Measurements from ENCODE around the gene TOM1L2.

The TOM1L2 gene

DNA sequence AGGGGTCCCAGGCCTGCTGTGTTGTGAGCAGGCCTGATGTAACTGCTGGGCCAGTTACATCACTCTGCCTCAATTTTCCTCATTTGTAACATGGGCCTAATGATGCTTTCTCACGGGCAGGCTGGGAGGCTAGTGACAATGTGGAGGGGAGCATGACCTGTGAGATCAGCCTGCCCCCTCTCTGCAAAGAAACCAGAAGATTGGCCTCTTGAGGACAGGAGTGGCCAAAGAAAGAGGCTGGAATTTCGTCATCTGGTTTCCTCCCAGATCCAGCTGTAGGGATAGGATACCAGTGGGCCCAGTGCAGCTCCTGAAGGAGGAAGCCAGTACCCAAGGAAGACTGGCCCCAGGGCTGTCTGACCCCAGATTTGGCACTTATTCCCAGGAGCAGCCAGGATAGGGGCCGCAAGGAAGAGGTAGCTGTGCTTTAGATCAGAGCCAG is 134.8 kb downstream of the TOM1L2 start:
- FAIRE-seq (no peak), DNase-seq (ENCODE audit: low spot score) (no peak)

DNA sequence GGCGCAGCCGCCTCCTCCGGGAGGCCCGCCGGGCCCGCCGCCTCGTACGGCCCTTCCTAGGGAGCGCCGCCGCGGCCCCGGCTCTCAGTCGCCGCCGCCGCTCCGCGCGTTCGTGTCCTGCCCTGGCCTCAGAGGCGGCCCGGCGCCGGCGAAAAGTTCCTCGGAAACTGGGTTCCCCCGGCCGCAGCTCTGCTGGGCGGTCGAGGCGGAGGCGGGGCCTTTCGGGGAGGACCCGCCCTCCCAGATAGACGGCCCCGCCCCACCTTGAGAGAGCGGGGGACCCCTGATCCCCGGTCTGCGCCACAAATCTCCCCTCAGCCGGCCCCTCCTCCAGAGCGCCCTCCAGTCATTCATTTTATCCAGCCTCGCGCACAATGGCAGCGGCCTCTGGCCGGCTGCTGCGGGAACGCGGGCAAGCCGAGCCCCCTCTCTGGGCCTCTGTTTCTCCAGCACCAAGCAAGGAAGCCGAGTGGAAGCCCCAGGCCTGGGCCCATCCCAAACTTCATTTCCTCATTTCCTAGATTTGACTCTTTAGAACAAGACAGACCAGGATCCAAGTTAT is 135.3 kb downstream of the TOM1L2 start, which contains the start of gene SREBF1:
SREBF1 (minus strand) TSS at position 169 of the 562 bp plus-strand sequence. CDS start 169 bp downstream, outside the sequence.
- DNase-seq (ENCODE audit: low spot score) (peak; percentile 72), FAIRE-seq (no peak)

DNA sequence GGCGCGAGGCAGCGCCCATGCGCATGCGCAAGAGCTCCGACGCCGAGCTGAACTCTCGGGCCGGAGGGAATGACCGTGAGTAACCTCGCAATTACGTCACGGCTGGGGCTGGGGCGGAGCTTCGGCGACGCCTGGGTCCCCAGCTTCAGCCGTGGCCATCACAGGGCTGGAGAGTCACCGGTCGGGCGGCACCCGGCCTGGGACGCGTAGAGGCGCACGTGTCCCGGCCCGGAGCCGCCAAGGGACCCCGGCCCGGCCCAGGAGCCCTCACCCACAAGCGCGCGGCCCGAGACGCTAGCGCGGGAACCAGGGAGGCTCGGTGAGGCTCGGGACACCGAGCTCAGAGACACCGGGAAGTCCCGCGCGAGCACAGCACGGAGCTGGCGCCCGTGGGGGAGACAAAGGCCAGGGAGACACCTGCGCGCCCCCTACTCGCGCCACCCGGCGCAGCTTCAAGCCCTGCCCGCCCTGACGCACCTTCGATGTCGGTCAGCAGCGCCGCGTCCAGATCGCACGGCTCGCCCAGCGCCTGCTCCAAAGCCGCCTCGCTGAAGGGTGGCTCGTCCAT is 135.9 kb downstream of the TOM1L2 start:
- peak; percentile 74 for FAIRE-seq
- DNase-seq (ENCODE audit: low spot score): peak; percentile 96

DNA sequence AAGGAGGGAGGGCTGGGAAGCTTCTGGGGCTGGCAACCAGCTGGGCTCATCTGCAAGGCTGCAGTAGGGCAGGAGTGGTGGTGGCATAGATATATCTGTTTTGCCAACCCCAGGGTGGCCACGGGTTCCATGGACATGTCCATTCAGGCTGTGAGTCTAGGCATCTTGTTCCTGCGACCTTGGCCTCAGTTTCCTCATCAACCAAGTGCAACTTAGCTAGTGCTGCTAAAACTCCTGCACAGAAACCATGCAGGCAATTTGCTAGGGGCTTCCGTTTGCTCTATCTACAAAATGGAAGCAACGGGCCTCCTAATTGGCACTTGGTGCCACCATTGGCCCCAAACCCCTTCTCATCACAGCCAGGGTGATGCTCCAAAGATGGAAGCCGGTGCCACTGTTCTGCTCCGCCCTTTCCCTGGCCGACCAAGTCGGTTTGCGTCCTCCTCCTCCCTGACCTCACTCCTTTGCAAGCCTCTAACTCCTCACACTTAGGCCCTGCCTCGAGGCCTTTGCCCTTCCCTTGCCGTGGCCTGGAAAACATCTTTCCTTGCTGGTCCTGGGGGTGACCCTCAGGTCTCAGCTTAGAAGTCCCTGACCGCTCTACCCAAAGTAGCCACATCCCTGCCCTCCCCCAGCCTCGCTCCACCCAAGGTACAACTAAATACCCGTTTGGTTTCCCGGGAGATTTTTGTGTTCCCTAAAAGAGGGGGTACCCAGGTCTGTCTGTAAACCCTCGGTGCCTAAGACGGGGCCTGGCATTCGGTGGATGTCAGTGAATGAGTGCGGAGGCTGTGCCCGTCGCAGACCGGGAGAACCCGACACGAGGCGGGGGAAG is 136.6 kb downstream of the TOM1L2 start:
- no peak for FAIRE-seq
- no peak for DNase-seq (ENCODE audit: low spot score)

DNA sequence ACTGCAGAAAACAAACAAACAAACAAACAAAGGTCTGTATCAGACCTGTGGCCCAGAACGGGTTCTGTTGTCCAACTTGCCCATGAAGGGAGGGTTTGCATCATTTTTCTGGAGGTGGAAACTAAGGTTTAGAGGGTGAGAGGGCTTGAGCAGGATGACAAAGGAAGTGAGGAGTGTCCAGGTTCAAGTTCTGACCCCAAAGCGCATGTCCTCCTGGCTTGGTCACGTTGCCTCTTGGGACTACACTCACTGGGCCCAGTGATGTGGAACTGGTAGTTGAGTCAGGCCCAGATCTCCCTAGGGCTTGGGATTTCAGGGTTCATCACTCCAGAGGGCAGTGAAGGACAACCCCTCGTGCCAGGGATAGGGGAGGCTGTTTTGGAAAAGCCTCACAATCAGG is 137.2 kb downstream of the TOM1L2 start:
- FAIRE-seq: no peak

DNA sequence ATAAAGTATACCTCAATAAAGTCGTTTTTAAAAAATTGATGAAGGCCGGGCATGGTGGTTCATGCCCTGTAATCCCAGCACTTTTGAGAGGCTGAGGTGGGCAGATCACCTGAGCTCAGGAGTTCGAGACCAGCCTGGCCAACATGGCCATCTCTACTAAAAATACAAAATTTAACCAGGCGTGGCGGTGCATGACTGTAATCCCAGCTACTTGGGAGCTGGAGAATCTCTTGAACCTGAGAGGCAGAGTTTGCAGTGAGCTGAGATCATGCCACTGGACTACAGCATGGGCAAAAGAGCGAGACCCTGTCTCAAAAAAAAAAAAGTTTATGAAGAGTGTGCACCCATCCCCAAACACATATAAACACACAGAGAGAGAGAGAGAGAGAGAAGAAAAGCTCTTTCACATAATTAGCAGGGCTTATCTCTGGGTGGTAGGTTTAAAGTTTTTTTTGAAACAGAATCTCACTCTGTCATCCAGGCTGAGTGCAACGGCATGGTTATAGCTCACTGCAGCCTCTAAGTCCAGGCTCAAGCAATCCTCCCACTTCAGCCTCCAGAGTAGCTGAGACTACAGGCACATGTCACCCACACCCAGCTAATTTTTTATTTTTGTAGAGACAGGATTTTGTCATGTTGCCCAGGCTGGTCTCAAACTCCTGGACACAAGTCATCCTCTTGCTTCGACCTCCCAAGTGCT is 138.4 kb downstream of the TOM1L2 start:
- FAIRE-seq: no peak

More for the DNA sequence above, 137.2 kb downstream of the TOM1L2 start:
- DNase-seq (ENCODE audit: low spot score): no peak

DNA sequence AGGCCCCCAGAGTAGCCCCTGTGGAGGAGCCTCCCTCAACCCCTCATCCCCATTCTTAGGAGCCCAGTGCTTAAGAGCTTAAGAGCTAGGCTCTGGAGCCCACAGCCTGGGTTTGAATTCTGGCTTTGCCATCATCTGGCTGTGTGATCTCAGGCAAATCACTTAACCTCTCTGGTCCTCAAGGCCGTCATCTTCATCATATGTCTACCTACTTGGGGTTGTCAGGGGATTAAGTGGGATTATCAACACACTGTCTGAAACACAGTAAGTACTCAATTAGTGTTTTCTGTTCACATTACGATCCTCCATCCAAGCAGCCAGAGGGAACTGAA is 140.2 kb downstream of the TOM1L2 start:
- FAIRE-seq: no peak

More for the DNA sequence above, 138.4 kb downstream of the TOM1L2 start:
- DNase-seq (ENCODE audit: low spot score): no peak

DNA sequence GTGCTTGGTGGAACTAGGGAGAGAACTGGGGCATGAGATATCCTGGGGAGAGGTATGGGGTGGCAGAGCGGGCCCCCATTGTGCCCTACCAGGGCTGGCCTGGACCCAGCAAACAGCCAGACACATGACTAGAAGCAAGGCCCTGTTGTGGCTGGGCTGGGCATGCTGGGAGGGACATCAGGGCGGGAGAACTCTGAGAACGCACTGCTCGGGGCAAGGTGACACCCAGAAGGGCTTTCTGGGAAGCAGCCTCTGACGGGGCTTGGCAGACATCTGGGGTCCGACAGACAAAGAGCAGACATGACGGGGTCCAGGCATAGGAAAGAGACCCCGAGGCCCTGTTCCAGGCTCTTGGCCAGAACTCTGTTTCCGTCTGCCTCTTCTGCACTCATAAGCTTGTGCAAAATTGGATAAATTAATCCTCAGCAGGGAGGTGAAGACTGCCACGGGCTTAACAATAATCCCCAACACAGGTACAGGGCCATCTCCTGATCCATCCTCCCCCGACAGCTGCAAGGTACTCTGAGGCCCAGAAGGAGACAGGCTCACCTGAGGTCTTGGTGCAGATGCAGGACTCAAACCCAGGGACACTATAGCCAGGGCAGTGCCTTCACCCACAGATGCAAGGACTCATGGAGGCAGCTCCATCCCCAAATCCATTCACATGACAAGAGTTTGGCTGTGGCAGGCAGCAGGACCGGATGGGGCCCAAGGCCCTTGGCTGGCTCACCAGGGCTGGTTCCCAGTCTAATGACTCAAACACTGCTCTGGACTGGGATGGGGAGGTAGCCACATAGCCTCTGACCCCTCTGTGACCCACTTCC is 140.8 kb downstream of the TOM1L2 start:
- FAIRE-seq (no peak), DNase-seq (ENCODE audit: low spot score) (no peak)

More for the DNA sequence above, 140.2 kb downstream of the TOM1L2 start:
- no peak for DNase-seq (ENCODE audit: low spot score)

DNA sequence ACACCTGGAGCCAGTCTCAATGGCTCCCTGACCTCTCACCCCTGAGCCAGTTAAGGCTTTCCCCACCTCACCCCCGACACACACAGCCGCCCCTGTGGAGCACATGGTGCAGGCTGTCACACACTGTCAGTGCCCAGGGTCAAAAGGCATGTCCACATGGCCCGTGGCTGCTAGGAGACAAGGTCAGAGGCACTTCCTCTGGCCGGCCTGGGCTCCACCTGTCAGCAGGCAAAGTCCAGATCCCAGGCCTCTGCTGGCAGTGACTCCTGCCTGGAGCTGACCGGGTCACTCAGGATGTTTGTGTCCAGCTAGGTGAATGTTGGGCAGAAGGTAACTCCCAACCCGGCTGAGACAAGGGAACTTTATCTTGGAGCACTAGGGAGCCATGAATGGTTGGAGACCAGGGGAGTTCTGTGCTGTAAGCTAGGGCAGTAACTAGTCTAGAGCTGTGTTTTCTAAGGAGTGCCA is 141.4 kb downstream of the TOM1L2 start:
- no peak for DNase-seq (ENCODE audit: low spot score)
- no peak for FAIRE-seq

DNA sequence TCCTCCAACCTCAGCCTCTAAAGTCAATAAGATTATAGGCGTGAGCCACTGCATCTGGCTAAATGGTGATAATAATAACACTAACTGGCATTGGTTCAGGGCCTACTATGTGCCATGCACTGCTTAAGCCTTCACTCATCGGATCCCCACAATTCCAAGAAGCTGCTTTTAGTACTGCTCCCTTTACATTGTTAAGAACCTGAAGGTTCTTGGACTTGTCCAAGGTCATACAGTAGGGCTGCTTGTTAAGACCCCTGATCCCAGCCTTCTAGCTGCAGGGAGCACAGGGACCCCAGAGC is 142.0 kb downstream of the TOM1L2 start:
- FAIRE-seq: no peak
- no peak for DNase-seq (ENCODE audit: low spot score)

DNA sequence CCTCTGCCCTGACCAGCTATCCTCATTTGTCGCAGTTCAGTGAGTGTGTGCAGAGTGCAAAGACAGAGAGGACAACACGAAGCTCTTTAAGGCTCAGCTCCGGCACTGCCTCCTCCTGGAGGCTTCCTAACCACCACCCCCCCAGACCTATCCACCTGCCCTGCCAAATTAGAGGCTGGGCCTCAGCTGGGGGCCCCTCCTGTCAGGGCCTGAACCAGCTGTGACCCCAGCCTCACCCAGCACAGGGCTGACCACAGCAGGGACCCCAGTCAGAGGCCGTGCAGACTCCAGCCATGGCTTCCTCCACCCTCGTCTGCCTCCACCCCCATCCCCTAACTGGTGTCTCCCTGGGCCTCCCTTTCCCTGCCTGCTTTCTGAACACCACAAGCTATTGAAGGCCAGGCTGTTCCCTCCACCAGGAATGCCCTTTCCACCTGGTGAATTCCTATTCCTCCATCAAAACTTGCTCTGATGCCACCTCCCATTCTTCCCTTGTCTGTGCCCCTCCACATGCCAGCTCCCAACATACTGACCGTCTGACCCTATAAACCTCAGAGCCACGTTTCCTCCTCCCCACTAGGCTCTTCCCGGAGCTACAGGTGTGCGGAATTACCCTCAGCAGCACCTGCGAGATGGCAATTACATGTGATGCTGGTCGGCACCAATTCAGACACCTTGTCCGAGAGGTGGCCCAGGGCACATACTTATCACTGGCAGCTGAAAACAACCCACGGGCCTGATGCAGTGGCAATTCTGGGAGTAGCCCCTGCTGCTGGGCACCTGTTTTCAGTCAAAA is 144.2 kb downstream of the TOM1L2 start:
- no peak for DNase-seq (ENCODE audit: low spot score)
- FAIRE-seq: no peak

DNA sequence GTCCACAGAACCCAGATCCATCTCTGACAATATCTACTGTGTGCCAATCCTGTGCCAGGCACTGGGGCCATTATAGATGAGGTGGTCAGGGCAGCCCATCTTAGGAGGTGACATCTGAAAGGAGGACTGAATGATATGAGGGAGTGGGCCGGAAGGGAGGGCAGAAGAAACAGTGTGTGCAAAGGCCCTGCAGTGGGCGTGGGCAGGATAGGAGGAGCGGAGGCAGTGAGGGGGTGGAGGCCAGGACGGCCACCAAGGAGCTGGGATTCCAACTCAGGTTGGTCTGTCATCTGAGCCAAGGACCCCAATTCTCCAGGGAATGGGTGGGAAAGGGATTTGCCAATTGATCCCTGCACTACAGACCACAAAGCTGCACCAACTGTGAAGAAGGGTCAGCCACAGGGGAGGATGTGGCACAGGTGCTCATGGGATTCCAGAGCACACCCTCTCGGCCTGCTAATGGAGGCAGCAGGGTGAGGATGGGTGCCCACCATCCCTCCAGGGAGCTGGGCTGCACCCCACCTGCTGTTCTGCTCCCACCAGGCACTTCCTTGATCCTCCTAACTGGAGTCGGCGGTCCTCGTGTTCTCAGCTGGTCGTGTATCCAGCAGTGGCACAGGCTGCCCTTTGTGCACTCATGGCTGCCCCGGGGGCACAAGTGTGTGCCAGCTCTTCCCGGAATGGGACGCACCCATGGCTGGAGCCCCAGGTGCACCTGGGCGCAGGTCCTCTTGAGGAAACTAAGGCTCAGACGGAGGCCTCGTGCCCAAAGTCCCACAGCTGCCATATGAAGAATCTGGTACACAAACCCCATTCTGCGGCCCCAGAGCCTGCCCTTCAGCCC is 145.0 kb downstream of the TOM1L2 start:
- no peak for DNase-seq (ENCODE audit: low spot score)
- no peak for FAIRE-seq

DNA sequence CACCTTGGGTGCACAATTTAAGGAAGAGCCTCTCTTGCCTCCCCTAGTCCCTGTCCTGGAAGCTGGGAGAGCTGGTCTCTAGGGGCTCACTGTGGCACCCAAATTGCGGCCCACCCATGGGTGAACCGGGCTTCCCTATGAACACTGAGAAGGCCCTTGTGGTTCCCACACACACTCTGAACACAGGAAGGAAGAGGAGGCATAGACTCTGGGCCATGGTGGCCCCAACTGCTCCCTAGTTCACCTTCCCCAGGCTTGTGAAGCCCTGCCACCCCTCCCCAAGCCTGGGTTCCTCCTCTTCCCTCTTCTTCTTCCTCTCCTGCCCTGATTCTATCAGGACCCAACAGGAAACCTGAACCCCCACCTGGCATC is 145.9 kb downstream of the TOM1L2 start:
- FAIRE-seq (no peak), DNase-seq (ENCODE audit: low spot score) (no peak)

DNA sequence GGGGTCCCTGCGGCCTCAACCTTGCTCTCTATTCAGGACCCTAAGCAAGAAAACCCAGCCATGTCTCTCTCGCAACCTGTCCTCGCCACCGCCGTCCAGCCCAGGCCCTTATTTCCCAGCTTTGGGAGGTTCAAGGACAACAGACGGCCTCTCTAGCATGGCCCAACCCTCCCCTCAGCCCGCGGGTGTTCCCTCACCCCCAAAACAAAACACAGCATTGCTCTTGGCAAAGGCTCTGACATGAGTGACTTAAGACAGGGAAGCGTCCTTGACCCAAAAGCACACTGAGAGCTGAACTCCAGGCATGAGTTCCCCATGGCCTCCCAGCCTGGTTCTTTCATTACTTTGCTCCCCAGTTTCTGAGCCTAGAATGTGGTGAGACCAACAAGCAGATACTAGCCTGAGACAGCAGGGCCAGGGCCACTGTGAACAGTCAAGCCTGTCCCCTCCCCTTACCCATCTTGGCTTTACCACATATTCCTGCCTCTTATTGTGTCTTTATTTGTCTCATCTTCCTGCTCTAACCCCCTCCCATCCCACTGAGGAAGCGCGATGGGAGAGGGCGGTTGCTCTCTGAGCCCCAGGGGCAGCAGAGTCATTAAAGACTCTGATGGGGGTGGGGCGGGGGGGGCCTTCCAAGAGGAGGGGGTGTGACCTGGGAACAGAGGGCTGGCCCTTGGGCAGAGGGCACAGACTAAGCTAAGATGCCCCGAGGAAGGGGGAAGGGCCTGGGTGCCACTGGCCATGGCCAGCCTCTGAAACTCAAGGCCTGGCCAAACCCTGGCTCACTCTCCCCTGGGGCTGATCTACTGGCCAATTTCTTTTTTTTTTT is 147.2 kb downstream of the TOM1L2 start:
- FAIRE-seq: no peak
- no peak for DNase-seq (ENCODE audit: low spot score)

DNA sequence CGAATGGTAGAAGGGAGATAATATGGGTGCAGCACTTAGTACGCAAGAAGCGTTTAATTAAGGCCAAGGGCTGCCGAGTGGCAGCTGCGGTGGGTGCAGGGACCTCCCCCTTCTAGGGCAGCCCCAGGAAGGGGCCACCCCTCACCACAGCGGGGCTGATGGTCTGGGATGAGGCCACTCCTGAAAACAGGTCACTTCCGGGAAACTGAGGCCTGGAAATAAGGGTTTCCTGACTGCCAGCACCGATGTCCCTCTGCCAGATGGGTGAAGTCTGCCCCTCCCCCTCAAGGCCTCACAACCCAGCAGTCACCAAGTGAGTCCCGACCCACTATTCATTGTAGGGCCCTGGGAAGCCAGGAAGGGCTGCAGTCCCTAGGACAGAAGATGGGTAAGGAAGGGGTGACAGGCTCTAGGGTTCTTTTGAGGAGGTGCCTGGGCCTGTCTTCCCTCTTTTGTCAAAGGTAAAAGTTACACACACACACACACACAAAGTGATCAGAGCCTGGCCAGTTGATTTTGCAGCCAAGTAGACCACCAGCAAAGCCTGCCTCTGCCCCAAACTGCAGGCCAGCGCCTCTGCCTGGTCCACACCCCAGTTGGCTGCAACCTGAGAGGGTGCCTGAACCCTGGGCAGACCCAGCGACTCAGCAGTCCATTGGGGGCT is 147.9 kb downstream of the TOM1L2 start:
- DNase-seq (ENCODE audit: low spot score): no peak
- FAIRE-seq: no peak

DNA sequence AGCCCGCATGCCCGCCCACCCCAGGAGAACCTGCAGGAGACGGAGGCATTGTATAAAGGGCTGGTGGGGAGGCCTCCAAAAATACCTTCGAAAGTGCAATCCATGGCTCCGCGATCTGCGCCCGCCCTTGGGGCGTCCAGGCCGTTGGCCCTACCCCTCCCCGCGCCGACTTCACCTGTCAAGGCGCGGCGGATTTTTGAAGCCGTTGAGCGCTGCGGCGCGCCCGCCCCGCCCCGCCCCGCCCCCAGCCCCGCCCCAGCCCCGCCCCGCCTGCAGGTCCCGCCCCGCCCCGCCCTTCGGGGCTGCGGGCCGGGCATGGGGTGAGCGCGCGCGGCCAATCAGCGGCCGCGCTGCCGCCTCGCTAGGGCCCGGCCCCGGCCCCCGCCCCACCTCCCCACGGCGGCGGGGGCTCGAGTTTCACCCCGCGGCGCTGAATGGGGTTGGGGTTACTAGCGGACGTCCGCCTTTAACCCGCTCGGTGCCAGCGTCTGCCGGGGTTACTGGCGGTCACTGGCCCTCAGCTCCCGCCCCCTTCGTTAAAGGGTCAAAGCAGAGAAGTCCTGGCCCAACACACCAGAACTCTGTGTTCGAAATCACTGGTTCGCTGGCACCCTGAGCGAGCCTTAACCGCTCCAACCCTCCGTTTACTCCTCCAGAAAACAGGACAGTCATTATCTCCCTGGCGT is 148.6 kb downstream of the TOM1L2 start:
- DNase-seq (ENCODE audit: low spot score) (peak; percentile 99), FAIRE-seq (no peak)

DNA sequence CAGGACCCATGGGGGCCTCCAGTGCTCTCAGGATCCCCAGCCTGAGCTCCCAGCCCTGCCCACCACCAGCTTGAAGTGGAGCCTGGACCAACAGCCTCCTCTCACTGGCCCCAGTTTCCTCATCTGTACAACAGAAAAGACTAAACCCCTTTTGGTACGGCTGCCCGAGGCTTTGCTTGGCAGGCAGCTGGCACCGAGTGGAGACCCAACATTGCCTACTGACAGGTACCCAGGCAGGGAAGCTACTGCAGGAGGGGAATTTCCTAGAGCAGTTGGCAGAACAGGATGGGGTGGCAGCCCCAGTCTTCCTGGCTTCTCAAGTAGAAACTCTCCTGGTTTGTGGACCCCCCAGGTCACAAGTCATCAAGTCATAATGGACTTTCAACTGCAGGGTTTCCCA is 149.6 kb downstream of the TOM1L2 start:
- no peak for DNase-seq (ENCODE audit: low spot score)
- FAIRE-seq: no peak

All from urothelium cell line (cell line).